ENCODE data around the gene PRKG1. TPM values are rescaled to one million over a fixed set of nuclear protein-coding genes. Genes with fewer than 3 reads are reported as not detected.

Gene PRKG1
- total RNA-seq, 1 donor: 19.5 TPM

DNA sequence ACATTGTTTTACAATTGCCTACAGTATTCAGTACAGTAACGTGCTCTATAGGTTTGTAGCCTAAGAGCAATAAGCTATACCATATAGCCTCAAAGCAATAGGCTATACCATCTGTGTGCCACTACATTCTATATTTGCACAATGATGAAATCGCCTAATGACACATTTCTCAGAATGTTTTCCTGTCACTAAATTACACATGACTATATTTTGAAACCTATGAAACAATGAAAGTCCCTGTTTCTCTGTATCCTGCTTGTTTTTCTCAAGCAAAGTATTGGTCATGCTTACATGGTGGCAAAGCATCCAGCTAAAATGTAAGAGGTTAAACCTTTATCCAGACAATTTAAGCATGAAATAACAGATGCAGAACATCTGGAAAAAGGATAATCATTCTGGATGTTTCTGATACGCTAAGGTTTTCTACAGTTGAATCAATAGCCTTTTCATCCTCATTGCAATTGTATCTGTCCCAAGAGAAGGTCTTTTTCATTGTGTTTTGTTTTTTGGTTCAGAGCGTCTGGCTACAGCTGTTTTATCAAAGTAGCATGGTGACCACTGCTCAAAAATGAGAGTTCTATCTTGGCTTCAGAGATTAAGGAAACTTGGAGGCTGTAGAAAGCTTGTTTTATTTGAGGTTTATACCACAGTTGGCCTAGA, 543.4 kb downstream of the PRKG1 start:
- Histone ChIP-seq H2AFZ (ENCODE audit: low read length) (no peak overlapping the region), H3K4me2 (ENCODE audit: insufficient read depth, low read length) (no peak overlapping the region), H3K36me3 (ENCODE audit: insufficient read depth, low read length) (no peaks in the 10 kb centered on the region), H3K4me1 (ENCODE audit: insufficient read depth, low read length) (no peaks in the 10 kb centered on the region), H3K27ac (ENCODE audit: low read depth, low read length) (no peak overlapping the region), H3K4me3 (ENCODE audit: insufficient read depth, low read length) (no peak overlapping the region), H3K9me3 (ENCODE audit: low read depth, low read length) (no peaks in the 10 kb centered on the region), H4K20me1 (ENCODE audit: insufficient read depth, low read length) (no peaks in the 10 kb centered on the region), H3K27me3 (ENCODE audit: insufficient read depth, low read length) (no peaks in the 10 kb centered on the region), H3K79me2 (ENCODE audit: insufficient read depth, low read length) (no peaks in the 10 kb centered on the region)
- no peak for TF ChIP-seq CTCF (IDR thresholded peaks at IDR 0.05; ENCODE audit: extremely low read depth, low read depth, low read length)
- no peak for DNase-seq (ENCODE audit: insufficient read length, low spot score, missing footprints)

DNA sequence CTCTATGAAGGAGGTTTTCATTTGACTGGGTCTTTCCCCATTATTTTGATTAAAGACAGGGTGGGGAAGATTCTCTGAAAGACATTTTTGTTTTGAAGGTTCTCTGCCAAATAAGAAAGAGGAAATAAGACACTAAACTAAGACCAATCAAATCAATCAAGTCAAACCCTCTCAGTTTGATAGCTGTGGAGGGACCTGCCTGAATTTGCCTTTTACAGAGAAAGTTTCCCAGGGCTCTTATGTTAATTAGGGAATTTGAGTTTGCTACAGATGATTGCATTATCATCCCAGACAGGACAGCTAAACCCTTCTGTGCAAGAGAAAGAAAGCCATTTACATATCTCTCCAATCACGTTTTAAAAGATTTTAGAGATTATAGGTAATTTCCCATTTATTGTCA, 545.1 kb downstream of the PRKG1 start:
- H3K4me1 ChIP-seq (ENCODE audit: insufficient read depth, low read length): no peaks in the 10 kb centered on the region
- no peak for TF ChIP-seq CTCF (IDR thresholded peaks at IDR 0.05; ENCODE audit: extremely low read depth, low read depth, low read length)
- H3K9me3 ChIP-seq (ENCODE audit: low read depth, low read length): no peaks in the 10 kb centered on the region
- no peak overlapping the region for H3K4me3 ChIP-seq (ENCODE audit: insufficient read depth, low read length)
- H3K27me3 ChIP-seq (ENCODE audit: insufficient read depth, low read length): no peaks in the 10 kb centered on the region
- H3K27ac ChIP-seq (ENCODE audit: low read depth, low read length): no peak overlapping the region
- no peaks in the 10 kb centered on the region for H3K36me3 ChIP-seq (ENCODE audit: insufficient read depth, low read length)
- H4K20me1 ChIP-seq (ENCODE audit: insufficient read depth, low read length): no peaks in the 10 kb centered on the region
- no peak for DNase-seq (ENCODE audit: insufficient read length, low spot score, missing footprints)
- H2AFZ ChIP-seq (ENCODE audit: low read length): no peak overlapping the region
- H3K79me2 ChIP-seq (ENCODE audit: insufficient read depth, low read length): no peaks in the 10 kb centered on the region
- H3K4me2 ChIP-seq (ENCODE audit: insufficient read depth, low read length): no peak overlapping the region

GRCh38 chr10:51620131-51620530, 545.8 kb downstream of the PRKG1 start:
- Histone ChIP-seq H3K4me1 (ENCODE audit: insufficient read depth, low read length) (no peaks in the 10 kb centered on the region), H4K20me1 (ENCODE audit: insufficient read depth, low read length) (no peaks in the 10 kb centered on the region), H3K36me3 (ENCODE audit: insufficient read depth, low read length) (no peaks in the 10 kb centered on the region), H3K4me3 (ENCODE audit: insufficient read depth, low read length) (no peak overlapping the region), H3K4me2 (ENCODE audit: insufficient read depth, low read length) (no peak overlapping the region), H3K79me2 (ENCODE audit: insufficient read depth, low read length) (no peaks in the 10 kb centered on the region), H2AFZ (ENCODE audit: low read length) (no peak overlapping the region), H3K27ac (ENCODE audit: low read depth, low read length) (no peak overlapping the region), H3K27me3 (ENCODE audit: insufficient read depth, low read length) (no peaks in the 10 kb centered on the region), H3K9me3 (ENCODE audit: low read depth, low read length) (no peaks in the 10 kb centered on the region)
- no peak for TF ChIP-seq CTCF (IDR thresholded peaks at IDR 0.05; ENCODE audit: extremely low read depth, low read depth, low read length)
- DNase-seq (ENCODE audit: insufficient read length, low spot score, missing footprints): no peak

GRCh38 chr10:51624013-51624412, 549.7 kb downstream of the PRKG1 start:
- no peak for DNase-seq (ENCODE audit: insufficient read length, low spot score, missing footprints)
- Histone ChIP-seq H3K9me3 (ENCODE audit: low read depth, low read length) (no peaks in the 10 kb centered on the region), H2AFZ (ENCODE audit: low read length) (no peak overlapping the region), H4K20me1 (ENCODE audit: insufficient read depth, low read length) (no peaks in the 10 kb centered on the region), H3K4me2 (ENCODE audit: insufficient read depth, low read length) (no peak overlapping the region), H3K4me3 (ENCODE audit: insufficient read depth, low read length) (no peak overlapping the region), H3K4me1 (ENCODE audit: insufficient read depth, low read length) (no peaks in the 10 kb centered on the region), H3K27me3 (ENCODE audit: insufficient read depth, low read length) (no peaks in the 10 kb centered on the region), H3K36me3 (ENCODE audit: insufficient read depth, low read length) (no peaks in the 10 kb centered on the region), H3K79me2 (ENCODE audit: insufficient read depth, low read length) (no peaks in the 10 kb centered on the region), H3K27ac (ENCODE audit: low read depth, low read length) (no peak overlapping the region)
- TF ChIP-seq CTCF (IDR thresholded peaks at IDR 0.05; ENCODE audit: extremely low read depth, low read depth, low read length): no peak
